Central memory CD4-positive, alpha-beta T cell (primary cell): Measurements from ENCODE around the gene PDE11A.

Experiments
- DNase-seq: peaks from one replicate; pipeline ENCODE4 v3.0.0; 2022

Gene PDE11A

DNA sequence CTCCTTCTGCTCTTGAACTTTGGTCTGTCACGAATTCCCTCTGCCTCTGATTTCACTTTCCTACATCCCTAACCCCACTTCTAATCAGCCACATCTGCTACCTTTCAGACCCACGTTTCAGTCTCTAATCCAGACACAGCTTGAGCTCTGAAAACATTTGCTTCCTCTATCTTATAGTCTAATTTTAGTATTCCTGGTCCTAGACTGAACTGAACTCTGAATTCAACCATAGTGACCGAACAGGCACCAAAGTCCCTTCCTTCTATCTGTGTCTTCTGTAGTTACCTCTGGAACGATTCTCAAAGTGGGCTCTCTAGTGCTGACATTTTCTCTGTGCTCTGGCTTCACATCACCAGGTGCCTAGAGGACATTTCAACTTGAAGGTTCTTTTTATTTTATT, 156.2 kb downstream of the PDE11A start:
- DNase-seq, result no peak

DNA sequence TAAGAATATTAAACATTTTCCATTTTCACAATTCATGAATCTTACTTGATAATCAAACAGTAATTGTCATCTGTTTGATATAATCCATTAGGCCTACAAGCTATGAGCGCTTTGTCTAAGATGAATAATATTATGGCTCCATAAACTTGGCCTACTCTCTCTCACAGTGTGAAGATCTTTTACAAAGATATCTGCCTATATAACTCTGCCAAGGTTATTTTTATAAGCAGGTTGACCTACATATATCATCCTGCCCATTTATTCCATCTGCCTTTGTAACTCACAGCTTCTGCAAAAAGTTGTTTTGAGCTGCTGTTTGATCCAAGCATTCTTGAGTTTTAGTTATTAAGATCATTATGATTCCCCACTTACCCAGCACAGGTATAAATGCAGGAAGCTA, 158.3 kb downstream of the PDE11A start:
- no peak for DNase-seq

DNA sequence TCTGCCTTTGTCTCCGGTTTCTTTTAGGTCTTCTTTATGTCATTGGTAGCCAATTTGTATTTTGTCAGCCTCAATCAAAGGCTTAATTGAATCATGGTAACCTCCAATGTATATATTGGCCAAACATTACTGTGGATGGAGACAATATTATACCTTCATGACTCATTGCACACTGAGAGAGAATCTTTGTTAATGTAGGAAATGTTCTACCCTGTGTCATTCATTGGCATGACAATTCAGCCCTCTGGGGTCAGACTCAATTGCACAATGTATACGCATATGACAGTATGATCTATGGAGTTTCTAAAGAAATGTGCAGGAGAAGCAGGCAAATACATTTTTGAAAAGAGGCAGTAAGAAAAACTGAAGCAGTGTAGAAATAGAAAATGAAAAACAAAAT, 162.6 kb downstream of the PDE11A start:
- DNase-seq, result no peak

GRCh38 chr2:177908824-177909223, 163.8 kb downstream of the PDE11A start:
- DNase-seq, result no peak

DNA sequence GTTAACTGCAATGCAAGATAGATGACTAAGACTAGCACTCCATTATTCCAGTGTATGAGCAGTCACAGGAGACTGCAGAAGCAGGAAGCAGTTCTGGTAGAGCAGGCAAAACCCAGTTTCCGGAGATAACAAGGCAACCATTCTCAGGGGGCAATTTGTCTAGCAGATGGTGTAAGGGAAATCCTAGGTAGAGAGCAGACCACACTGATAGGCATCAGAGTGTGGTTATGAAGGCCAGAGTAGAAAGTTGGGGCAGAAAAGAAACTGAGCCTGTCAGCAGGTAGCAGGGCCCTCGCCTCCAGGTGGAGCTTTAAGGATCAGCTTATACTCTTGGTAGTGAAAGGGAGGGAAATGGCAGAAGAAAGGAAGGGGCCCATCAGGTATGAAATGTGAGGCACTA, 164.4 kb downstream of the PDE11A start:
- no peak for DNase-seq

DNA sequence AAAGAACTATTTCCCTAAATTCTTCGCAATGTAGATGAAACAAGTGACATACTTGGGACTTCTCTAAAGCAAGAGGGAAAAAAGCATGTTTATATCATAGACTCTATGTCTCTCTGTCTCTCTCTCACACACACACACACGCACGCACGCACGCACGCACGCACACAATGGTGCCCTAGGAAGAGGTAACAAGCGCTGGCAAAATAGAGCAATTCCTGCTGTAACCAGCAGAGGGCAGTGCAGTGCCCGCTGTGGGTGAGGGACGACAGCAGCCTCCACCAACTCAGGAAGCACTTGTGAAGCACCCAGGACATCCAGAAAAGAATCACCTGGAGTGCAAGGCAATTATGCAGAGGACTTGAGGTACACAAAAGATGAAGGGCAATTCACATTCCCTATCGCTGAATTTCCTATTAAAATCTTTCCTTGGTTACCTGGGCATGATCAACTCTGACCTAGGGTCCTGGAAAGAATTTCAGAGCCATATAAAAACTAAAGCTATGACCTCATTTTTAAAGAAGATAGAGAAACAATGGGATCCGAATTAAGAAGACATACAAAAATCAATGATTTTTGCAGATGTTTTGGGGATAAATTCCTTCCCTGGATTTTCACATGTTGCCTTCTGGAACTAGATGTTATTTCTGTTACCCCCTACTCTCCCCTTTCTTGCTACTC, 166.4 kb downstream of the PDE11A start:
- DNase-seq, result peak; percentile 25

GRCh38 chr2:177905640-177906039, 166.9 kb downstream of the PDE11A start:
- no peak for DNase-seq

- no peak for DNase-seq
Observed at GRCh38 chr2:177902395-177903163, 170.0 kb downstream of the PDE11A start.

DNA sequence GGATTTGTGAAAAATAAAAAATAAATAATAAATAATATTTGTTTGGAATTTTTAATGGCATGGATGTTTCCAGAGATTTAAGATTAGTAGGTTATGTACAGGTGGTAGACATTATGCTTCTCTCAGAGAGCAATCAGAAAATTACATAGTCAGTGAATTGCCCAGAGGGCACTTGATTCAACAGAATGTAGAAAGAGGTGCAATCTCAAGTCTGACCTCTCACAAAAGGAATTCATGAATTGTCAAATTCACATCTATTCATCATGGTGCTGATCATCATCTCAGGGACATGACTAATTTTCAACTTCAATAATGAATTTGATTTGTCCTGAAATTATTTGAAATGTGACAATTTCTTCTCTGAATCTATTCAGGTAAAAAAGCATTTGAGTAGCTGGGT, 172.5 kb downstream of the PDE11A start:
- DNase-seq, result no peak

- DNase-seq, result no peak
Observed at GRCh38 chr2:177897278-177897677, 175.3 kb downstream of the PDE11A start.

DNA sequence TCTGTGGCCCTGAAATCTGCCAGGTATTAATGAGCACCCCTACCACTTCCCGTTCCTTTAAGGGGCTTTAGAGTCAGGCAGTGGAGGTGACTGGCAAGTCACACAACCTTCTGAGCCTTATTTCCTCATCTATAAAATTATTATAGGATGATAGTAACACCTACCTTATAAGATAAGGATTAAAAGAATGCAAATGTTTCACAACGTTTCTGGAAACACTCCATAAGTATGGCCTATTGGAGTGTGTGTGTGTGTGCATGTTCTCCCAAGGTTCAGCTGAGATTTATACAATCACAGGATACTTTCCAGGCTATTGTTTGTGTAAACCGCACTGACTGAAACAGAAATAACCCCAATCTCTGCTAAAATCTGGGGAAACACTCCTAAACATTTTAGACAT, 176.0 kb downstream of the PDE11A start:
- DNase-seq, result no peak

GRCh38 chr2:177894546-177894945, 178.0 kb downstream of the PDE11A start:
- DNase-seq, result no peak

DNA sequence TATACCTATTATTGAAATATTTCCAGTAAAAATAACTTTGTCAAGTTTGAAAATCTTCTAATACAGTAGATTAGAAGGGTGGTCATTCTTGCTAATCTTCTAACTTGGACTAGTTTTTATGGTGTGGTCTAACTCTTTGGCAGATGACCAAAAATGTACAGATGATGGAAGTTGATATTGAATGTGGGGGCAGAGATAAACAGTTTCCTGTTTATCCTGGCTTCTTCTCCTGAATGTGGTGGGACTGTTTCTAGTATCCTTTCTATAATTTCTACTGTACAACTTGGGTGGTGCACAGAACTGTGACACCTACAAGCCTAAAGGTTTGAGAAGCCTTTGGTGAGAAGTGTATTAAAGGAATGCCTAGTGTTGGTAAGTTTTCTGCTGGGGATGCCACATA, 178.7 kb downstream of the PDE11A start:
- no peak for DNase-seq

DNA sequence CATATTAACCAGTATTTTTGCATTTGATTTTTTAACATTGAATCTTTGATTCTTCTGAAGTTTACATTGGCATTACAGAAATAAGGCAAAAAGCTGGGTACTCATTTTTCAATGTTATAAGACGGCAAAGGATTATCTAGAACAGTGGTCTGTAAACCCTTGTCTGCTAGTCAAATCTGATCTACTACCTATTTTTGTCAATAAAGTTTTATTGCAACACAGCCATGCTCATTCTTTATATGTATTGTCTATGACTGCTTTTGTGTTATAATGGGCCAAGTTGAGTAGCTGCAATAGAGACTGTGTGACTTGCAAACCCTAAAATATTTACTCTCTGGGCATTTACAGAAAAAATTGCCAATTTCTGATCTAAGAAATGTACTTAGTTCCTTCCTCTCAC, 181.0 kb downstream of the PDE11A start:
- no peak for DNase-seq

GRCh38 chr2:177889818-177890460, 182.6 kb downstream of the PDE11A start:
- no peak for DNase-seq

GRCh38 chr2:177888581-177888980, 184.0 kb downstream of the PDE11A start:
- no peak for DNase-seq

DNA sequence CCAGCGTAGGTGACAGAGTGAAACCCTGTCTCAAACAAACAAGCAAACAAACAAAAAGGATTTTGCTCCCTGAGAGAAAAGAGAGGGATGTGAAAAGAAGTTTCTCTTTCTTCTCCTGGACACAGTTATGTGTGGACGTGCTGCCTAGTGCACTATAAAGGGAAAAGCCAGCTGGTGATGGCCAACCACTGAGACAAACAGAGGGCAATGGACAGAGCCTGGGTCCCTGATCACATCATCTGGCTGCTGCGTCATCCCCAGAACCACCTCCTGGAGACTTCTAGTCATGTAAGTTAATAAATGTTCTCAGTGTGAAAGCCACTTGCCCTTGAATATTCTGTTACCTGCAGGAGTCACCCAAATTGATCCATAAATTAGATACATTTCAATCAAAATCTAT, 184.9 kb downstream of the PDE11A start:
- no peak for DNase-seq

DNA sequence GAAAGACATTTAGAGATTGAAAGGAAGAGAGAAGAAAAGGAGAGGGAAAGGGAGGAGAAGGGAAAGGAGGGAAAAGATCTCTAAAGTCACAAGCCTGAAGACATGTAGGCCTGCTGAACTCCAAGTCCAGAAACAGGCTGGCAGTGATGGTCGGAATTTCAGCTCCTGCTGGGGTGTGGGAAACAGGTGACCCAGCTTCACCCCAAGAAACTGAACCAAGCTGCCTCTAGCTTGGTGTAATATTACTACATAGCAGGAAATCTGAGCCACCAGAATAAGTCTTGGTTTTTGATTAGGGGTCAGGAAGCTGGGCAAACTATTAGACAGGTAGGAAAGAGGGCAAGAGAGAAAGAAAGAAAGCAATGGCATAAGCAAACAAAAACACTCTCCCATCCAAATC, 185.8 kb downstream of the PDE11A start:
- DNase-seq, result no peak

DNA sequence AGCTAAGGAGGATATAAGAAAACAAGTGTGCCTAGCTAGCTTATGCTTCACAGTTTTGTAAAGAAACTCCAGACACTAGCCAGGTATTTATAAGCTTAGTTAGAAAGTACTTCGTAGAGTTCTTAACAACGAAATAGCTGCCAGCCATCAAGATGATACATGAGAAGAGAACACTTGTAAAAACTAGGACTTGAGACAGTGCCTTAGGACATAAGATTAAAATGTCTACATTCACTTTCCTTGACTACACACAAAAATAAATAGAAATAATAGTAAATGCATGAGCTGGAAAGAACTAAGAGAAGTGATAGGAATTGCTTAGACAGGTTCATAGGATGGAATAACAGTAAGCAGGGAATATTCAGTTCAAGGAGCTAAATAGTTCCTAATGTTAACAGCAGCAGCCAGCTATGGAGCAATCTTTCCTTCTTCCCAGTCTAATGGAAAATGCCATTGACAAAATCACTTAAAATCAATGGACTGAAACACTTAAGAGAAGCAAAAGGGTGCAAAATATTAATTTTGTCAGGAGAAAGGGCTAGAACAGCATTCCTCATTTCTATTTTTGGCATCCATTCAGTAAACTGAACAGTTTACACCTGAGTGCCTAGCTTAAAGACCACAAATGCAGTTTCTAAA, 186.6 kb downstream of the PDE11A start:
- no peak for DNase-seq

GRCh38 chr2:177883177-177883576, 189.4 kb downstream of the PDE11A start:
- no peak for DNase-seq

- no peak for DNase-seq
Observed at GRCh38 chr2:177882501-177882900, 190.1 kb downstream of the PDE11A start.

DNA sequence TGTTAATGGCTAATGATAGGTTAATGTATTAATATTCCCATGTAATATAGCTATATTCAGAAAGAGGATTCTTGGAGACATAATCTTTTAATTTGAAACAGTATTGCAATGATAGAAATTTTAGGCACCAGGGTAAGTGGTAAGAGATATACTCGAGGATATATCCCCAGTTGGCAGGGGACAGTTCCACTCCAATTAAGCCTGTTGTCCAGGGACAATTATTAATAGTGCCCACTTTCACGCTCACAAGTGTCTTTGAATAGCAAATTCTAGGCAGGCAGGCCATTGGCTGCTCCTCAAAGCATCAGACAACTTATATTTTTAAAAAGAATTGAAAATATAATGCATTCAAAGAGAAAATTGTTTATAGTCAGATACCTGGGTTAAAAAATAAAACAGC, 190.7 kb downstream of the PDE11A start:
- DNase-seq, result no peak

DNA sequence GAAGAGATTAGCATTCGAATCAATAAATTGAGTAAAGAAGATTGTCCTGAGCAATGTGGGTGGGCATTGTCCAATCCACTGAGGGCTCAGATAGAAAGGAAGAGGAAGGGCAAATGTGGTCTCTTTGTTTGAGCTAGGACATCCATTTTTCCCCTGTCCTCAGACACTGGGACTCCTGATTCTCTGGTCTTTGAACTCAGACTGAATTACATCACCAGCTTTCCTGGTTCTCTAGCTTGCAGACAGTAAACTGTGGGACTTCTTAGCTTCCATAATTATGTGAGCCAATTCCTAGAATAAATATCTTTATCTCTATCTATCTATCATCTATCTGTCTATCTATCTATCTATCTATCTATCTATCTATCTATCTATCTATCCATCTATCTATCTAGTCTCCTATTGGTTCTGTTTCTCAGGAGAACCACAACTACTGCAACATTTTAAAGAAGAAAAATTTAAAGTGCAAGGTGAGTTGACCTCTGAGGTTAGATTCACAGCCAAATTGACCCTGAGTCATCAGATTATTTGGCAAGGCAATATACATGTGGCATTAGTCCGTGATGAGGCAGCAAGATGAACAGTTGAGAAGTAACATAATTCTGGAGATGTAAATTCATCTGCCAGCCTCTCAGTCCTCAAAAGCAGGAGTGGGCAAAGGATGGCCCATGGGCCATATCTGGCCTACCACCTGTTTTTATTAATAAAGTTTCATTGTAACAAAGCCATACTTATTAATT, 191.4 kb downstream of the PDE11A start:
- DNase-seq, result no peak
